Activated T-helper 2 cell treated with anti-CD3 and anti-CD28 coated beads, Interferon-gamma antibody, Interleukin-2, Interleukin-4, amounts not matched to agents 10 μg/mL and 5 μg/mL and 100 μg/mL, durations not matched to agents 14 hours and 24 hours and 36 hours (primary cell): ENCODE measurements around the gene FHIP2A. TPM values are rescaled to one million over a fixed set of nuclear protein-coding genes. Genes with fewer than 3 reads are reported as not detected.

Experiments
- DNase-seq: peaks from one replicate; pipeline ENCODE4 v3.0.0; 2021; ENCODE audit warnings: low spot score
- H3K27ac Mint-ChIP-seq: one replicate; pipeline ENCODE4 v1.8.0; 2021; ENCODE audit warnings: mixed read lengths
- H3K27me3 Mint-ChIP-seq: one replicate; pipeline ENCODE4 v1.8.0; 2021; ENCODE audit warnings: low read depth, mixed read lengths
- H3K36me3 Mint-ChIP-seq: one replicate; pipeline ENCODE4 v1.8.0; 2021; ENCODE audit warnings: low read depth, mixed read lengths
- H3K4me1 Mint-ChIP-seq: one replicate; pipeline ENCODE4 v1.8.0; 2021; ENCODE audit warnings: low read depth, mixed read lengths
- H3K4me3 Mint-ChIP-seq: one replicate; pipeline ENCODE4 v1.8.0; 2021; ENCODE audit warnings: low read depth, mild to moderate bottlenecking, moderate library complexity, mixed read lengths
- H3K9me3 Mint-ChIP-seq: one replicate; pipeline ENCODE4 v1.8.0; 2021; ENCODE audit warnings: mixed read lengths
- intact Hi-C: fragments of 100-400 bp; cut with micrococcal nuclease; formaldehyde crosslinking; loops from one replicate; pipeline ENCODE4 v1.15.1; 2023
- total RNA-seq: library from RNA; stranded (reverse); gene quantifications from 2 replicates; pipeline ENCODE4 v1.2.3, GENCODE V29; 2022

FHIP2A gene
- total RNA-seq, 1 donor from 2014 or later: 26.3 TPM

- intact Hi-C loops: no loop called here
- H3K4me3 Mint-ChIP-seq: no peak overlapping the region
- no peak overlapping the region for H3K27ac Mint-ChIP-seq
- H3K4me1 Mint-ChIP-seq: peaks cover 2% of the 10 kb centered on the region
- no peaks in the 10 kb centered on the region for H3K27me3 Mint-ChIP-seq
- no peak for DNase-seq
- peaks cover 10% of the 10 kb centered on the region for H3K9me3 Mint-ChIP-seq
- peaks cover 34% of the 10 kb centered on the region for H3K36me3 Mint-ChIP-seq
Observed at GRCh38 chr10:114791768-114792167, 29.8 kb upstream of the FHIP2A start.

GRCh38 chr10:114795039-114795438, 26.5 kb upstream of the FHIP2A start:
- H3K36me3 Mint-ChIP-seq: peaks cover 54% of the 10 kb centered on the region
- DNase-seq: no peak
- intact Hi-C loops: no loop called here
- peaks cover 15% of the 10 kb centered on the region for H3K4me1 Mint-ChIP-seq
- no peaks in the 10 kb centered on the region for H3K27me3 Mint-ChIP-seq
- H3K9me3 Mint-ChIP-seq: peaks cover 24% of the 10 kb centered on the region
- no peak overlapping the region for H3K27ac Mint-ChIP-seq
- H3K4me3 Mint-ChIP-seq: no peak overlapping the region

- Mint-ChIP-seq H3K4me3 (peak overlapping the region; percentile 77), H3K27ac (peak overlapping the region; percentile 79), H3K4me1 (peaks cover 34% of the 10 kb centered on the region), H3K36me3 (peaks cover 34% of the 10 kb centered on the region), H3K9me3 (peaks cover 20% of the 10 kb centered on the region), H3K27me3 (no peaks in the 10 kb centered on the region)
- intact Hi-C loops: no loop called here
- DNase-seq: no peak
Observed at GRCh38 chr10:114800361-114800760, 21.2 kb upstream of the FHIP2A start.

- Mint-ChIP-seq H3K27me3 (no peaks in the 10 kb centered on the region), H3K4me3 (peak overlapping the region; percentile 77), H3K4me1 (peaks cover 34% of the 10 kb centered on the region), H3K27ac (peak overlapping the region; percentile 79), H3K36me3 (peaks cover 28% of the 10 kb centered on the region), H3K9me3 (peaks cover 20% of the 10 kb centered on the region)
- DNase-seq: peak; percentile 43
- intact Hi-C loops: no loop called here
Observed at GRCh38 chr10:114801411-114801813, 20.2 kb upstream of the FHIP2A start.

- Mint-ChIP-seq H3K9me3 (peaks cover 14% of the 10 kb centered on the region), H3K36me3 (peaks cover 21% of the 10 kb centered on the region), H3K27ac (no peak overlapping the region), H3K4me3 (peak overlapping the region; percentile 40), H3K27me3 (no peaks in the 10 kb centered on the region), H3K4me1 (peaks cover 32% of the 10 kb centered on the region)
- DNase-seq: no peak
- intact Hi-C loops: no loop called here
Observed at GRCh38 chr10:114802177-114802576, 19.4 kb upstream of the FHIP2A start.

GRCh38 chr10:114806562-114807391, 14.8 kb upstream of the FHIP2A start:
- H3K4me1 Mint-ChIP-seq: peaks cover 30% of the 10 kb centered on the region
- no peaks in the 10 kb centered on the region for H3K27me3 Mint-ChIP-seq
- H3K9me3 Mint-ChIP-seq: peaks cover 4% of the 10 kb centered on the region
- H3K4me3 Mint-ChIP-seq: no peak overlapping the region
- peaks cover 4% of the 10 kb centered on the region for H3K36me3 Mint-ChIP-seq
- H3K27ac Mint-ChIP-seq: no peak overlapping the region
- no peak for DNase-seq
- intact Hi-C loops: no loop called here

- intact Hi-C loops: no loop called here
- H3K36me3 Mint-ChIP-seq: no peaks in the 10 kb centered on the region
- peaks cover 27% of the 10 kb centered on the region for H3K4me1 Mint-ChIP-seq
- no peak for DNase-seq
- no peaks in the 10 kb centered on the region for H3K27me3 Mint-ChIP-seq
- no peak overlapping the region for H3K27ac Mint-ChIP-seq
- no peaks in the 10 kb centered on the region for H3K9me3 Mint-ChIP-seq
- H3K4me3 Mint-ChIP-seq: no peak overlapping the region
Observed at GRCh38 chr10:114808982-114809381, 12.6 kb upstream of the FHIP2A start.

GRCh38 chr10:114810926-114811325, 10.7 kb upstream of the FHIP2A start:
- peaks cover 6% of the 10 kb centered on the region for H3K27me3 Mint-ChIP-seq
- peak overlapping the region; percentile 60 for H3K27ac Mint-ChIP-seq
- H3K4me3 Mint-ChIP-seq: no peak overlapping the region
- intact Hi-C loops: no loop called here
- no peak for DNase-seq
- H3K4me1 Mint-ChIP-seq: peaks cover 27% of the 10 kb centered on the region
- no peaks in the 10 kb centered on the region for H3K9me3 Mint-ChIP-seq
- H3K36me3 Mint-ChIP-seq: no peaks in the 10 kb centered on the region

GRCh38 chr10:114811862-114812261, 9.7 kb upstream of the FHIP2A start:
- peak overlapping the region; percentile 7 for H3K27ac Mint-ChIP-seq
- DNase-seq: no peak
- no peaks in the 10 kb centered on the region for H3K9me3 Mint-ChIP-seq
- no peak overlapping the region for H3K4me3 Mint-ChIP-seq
- no peaks in the 10 kb centered on the region for H3K36me3 Mint-ChIP-seq
- peaks cover 27% of the 10 kb centered on the region for H3K4me1 Mint-ChIP-seq
- peaks cover 6% of the 10 kb centered on the region for H3K27me3 Mint-ChIP-seq
- intact Hi-C loops: loop anchor here (1.0 kb wide), 1 partner anchor 9 kb away; the partner anchor contains the start of gene FHIP2A

- Mint-ChIP-seq H3K4me3 (no peak overlapping the region), H3K4me1 (peaks cover 21% of the 10 kb centered on the region)
- intact Hi-C loops: no loop called here
Observed at GRCh38 chr10:114815791-114816190, 5.8 kb upstream of the FHIP2A start.

GRCh38 chr10:114816308-114816707, 5.3 kb upstream of the FHIP2A start:
- no peak overlapping the region for H3K4me3 Mint-ChIP-seq
- H3K27me3 Mint-ChIP-seq: peaks cover 24% of the 10 kb centered on the region
- intact Hi-C loops: no loop called here
- DNase-seq: no peak
- H3K9me3 Mint-ChIP-seq: no peaks in the 10 kb centered on the region
- no peak overlapping the region for H3K27ac Mint-ChIP-seq
- no peaks in the 10 kb centered on the region for H3K36me3 Mint-ChIP-seq
- peaks cover 18% of the 10 kb centered on the region for H3K4me1 Mint-ChIP-seq

More at GRCh38 chr10:114815791-114816190, 5.8 kb upstream of the FHIP2A start:
- Mint-ChIP-seq H3K9me3 (no peaks in the 10 kb centered on the region), H3K27ac (no peak overlapping the region), H3K27me3 (peaks cover 24% of the 10 kb centered on the region), H3K36me3 (no peaks in the 10 kb centered on the region)
- no peak for DNase-seq

GRCh38 chr10:114819322-114819721, 2.3 kb upstream of the FHIP2A start:
- H3K36me3 Mint-ChIP-seq: peaks cover 5% of the 10 kb centered on the region
- intact Hi-C loops: no loop called here
- H3K27ac Mint-ChIP-seq: no peak overlapping the region
- no peak for DNase-seq
- peaks cover 23% of the 10 kb centered on the region for H3K27me3 Mint-ChIP-seq
- H3K9me3 Mint-ChIP-seq: no peaks in the 10 kb centered on the region
- H3K4me3 Mint-ChIP-seq: no peak overlapping the region
- peaks cover 25% of the 10 kb centered on the region for H3K4me1 Mint-ChIP-seq

- Mint-ChIP-seq H3K9me3 (no peaks in the 10 kb centered on the region), H3K4me3 (peak overlapping the region; percentile 93), H3K27ac (peak overlapping the region; percentile 86), H3K4me1 (peaks cover 43% of the 10 kb centered on the region), H3K27me3 (peaks cover 17% of the 10 kb centered on the region), H3K36me3 (peaks cover 24% of the 10 kb centered on the region)
- intact Hi-C loops: loop anchor here (1.0 to 5.0 kb wide), 6 partner anchors 10 to 325 kb away; no protein-coding TSS in a partner anchor
- no peak for DNase-seq
Observed at GRCh38 chr10:114821915-114822443, 399 bp downstream of the FHIP2A start.
